Neutrophil (primary cell): ENCODE measurements around the gene RCL1.

ENCODE experiments used
- H3K27ac ChIP-seq: fragments of 200-600 bp; sonication (generic); 2 replicates; pipeline ENCODE4 v1.5.1; 2016; ENCODE audit warnings: mild to moderate bottlenecking, moderate library complexity
- H3K27me3 ChIP-seq: fragments of 200-600 bp; sonication (generic); 2 replicates; pipeline ENCODE4 v1.6.0; 2016; ENCODE audit warnings: mild to moderate bottlenecking
- H3K36me3 ChIP-seq: fragments of 200-600 bp; sonication (generic); 2 replicates; pipeline ENCODE4 v1.5.1; 2017
- H3K4me1 ChIP-seq, 2 experiments: fragments of 200-600 bp in 1 of 2; sonication (generic) in 1 of 2; 1 replicate in 1 of 2; 2 replicates in 1 of 2; pipeline versions ENCODE4 v1.5.1 to v1.6.1; 2013 to 2016; ENCODE audit warnings: low read depth in 1 of 2, low read length in 1 of 2, mild to moderate bottlenecking in 1 of 2, moderate library complexity in 1 of 2; ENCODE audit not compliant: control insufficient read depth in 1 of 2, insufficient read depth in 1 of 2
- H3K4me3 ChIP-seq, 2 experiments: fragments of 200-600 bp in 1 of 2; sonication (generic) in 1 of 2; 1 replicate in 1 of 2; 2 replicates in 1 of 2; pipeline ENCODE4 v1.5.1; 2013 to 2016; ENCODE audit warnings: low read depth in 1 of 2, low read length in 1 of 2, mild to moderate bottlenecking in 1 of 2, moderate library complexity in 1 of 2
- H3K9me3 ChIP-seq: fragments of 200-600 bp; sonication (generic); 2 replicates; pipeline ENCODE4 v1.5.1; 2016
- TF ChIP-seq, protein P1 (sequence below): fragments of 200-600 bp; sonication (generic); IDR thresholded peaks from 2 replicates; pipeline ENCODE4 v1.5.1; 2016; ENCODE audit warnings: antibody characterized with exemption

The RCL1 gene

GRCh38 chr9:4832786-4833579, 40.2 kb downstream of the RCL1 start:
- TF ChIP-seq, protein P1, sequence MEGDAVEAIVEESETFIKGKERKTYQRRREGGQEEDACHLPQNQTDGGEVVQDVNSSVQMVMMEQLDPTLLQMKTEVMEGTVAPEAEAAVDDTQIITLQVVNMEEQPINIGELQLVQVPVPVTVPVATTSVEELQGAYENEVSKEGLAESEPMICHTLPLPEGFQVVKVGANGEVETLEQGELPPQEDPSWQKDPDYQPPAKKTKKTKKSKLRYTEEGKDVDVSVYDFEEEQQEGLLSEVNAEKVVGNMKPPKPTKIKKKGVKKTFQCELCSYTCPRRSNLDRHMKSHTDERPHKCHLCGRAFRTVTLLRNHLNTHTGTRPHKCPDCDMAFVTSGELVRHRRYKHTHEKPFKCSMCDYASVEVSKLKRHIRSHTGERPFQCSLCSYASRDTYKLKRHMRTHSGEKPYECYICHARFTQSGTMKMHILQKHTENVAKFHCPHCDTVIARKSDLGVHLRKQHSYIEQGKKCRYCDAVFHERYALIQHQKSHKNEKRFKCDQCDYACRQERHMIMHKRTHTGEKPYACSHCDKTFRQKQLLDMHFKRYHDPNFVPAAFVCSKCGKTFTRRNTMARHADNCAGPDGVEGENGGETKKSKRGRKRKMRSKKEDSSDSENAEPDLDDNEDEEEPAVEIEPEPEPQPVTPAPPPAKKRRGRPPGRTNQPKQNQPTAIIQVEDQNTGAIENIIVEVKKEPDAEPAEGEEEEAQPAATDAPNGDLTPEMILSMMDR, result no peak
- Histone ChIP-seq H3K27ac (no peak overlapping the region), H3K36me3 (no peaks in the 10 kb centered on the region), H3K4me1 (peaks cover 10 to 19% of the 10 kb centered on the region in 2 experiments), H3K27me3 (no peaks in the 10 kb centered on the region), H3K9me3 (no peaks in the 10 kb centered on the region), H3K4me3 (no peak overlapping the region)

- Histone ChIP-seq H3K27me3 (no peaks in the 10 kb centered on the region), H3K4me1 (peaks cover 10 to 19% of the 10 kb centered on the region in 2 experiments), H3K4me3 (no peak overlapping the region), H3K27ac (no peak overlapping the region), H3K36me3 (no peaks in the 10 kb centered on the region), H3K9me3 (no peaks in the 10 kb centered on the region)
- TF ChIP-seq, protein P1, result no peak
Observed at GRCh38 chr9:4833781-4834560, 41.2 kb downstream of the RCL1 start.

GRCh38 chr9:4836676-4837075, 43.9 kb downstream of the RCL1 start:
- no peaks in the 10 kb centered on the region for H3K9me3 ChIP-seq
- H3K27me3 ChIP-seq, result no peaks in the 10 kb centered on the region
- no peak overlapping the region for H3K27ac ChIP-seq
- TF ChIP-seq, protein P1, result no peak
- peaks cover 10 to 19% of the 10 kb centered on the region in 2 experiments for H3K4me1 ChIP-seq
- H3K36me3 ChIP-seq, result no peaks in the 10 kb centered on the region
- no peak overlapping the region for H3K4me3 ChIP-seq

DNA sequence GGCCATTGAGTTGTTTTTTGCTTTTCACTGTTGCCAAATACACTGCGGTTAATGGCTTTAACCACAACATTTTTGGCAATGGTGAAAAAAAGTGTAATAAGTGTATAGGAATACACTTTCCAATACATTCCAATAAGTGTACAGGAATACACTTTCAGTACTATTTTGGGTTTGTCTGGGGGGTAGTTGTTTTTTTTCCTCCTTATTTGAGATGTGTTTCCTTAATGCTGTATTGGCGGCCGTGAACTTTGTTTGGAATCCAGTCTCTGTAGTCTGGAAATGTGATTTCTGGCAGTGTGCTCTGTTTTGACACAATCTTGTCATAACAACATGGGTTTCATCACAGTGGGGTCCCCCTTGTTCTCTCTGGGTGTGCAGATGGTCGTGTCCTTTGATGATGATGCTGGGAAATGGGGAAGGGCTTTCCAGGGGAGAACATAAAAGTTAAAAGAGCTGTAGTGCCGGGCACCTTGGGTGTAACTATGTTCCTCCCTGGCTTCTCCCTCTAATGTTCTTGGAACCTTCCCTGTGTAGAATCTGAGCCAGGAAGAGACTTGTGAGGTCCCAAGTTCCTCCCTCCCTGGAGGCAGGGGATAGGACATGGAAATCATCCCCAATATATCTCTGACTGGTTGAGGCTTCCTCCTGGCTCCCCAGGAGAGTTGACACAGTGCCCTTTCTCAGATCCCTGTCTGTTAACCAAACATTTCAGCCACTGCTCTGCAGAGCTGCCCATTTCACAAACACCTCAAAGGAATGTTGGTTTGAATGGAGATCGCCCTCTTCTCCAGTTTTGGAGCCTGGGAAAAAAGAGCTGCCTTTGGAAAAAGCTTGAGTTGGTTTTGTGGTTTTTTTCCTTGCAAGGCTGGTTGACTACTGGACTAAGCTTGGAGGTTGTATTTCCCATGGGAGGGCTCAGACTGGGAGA, 44.8 kb downstream of the RCL1 start:
- Histone ChIP-seq H3K4me1 (peaks cover 10 to 19% of the 10 kb centered on the region in 2 experiments), H3K9me3 (no peaks in the 10 kb centered on the region), H3K27me3 (no peaks in the 10 kb centered on the region), H3K27ac (no peak overlapping the region), H3K4me3 (no peak overlapping the region), H3K36me3 (no peaks in the 10 kb centered on the region)
- TF ChIP-seq, protein P1, result no peak

GRCh38 chr9:4838189-4838546, 45.4 kb downstream of the RCL1 start:
- TF ChIP-seq, protein P1, result no peak
- no peak overlapping the region for H3K27ac ChIP-seq
- H3K9me3 ChIP-seq, result no peaks in the 10 kb centered on the region
- no peak overlapping the region for H3K4me3 ChIP-seq
- H3K27me3 ChIP-seq, result no peaks in the 10 kb centered on the region
- H3K4me1 ChIP-seq, result peaks cover 10 to 19% of the 10 kb centered on the region in 2 experiments
- no peaks in the 10 kb centered on the region for H3K36me3 ChIP-seq
